Measurements from ENCODE around the gene FERMT1.

FERMT1 gene

GRCh38 chr20:6122873-6123648 lies at the start of gene FERMT1:
Gene FERMT1, minus strand, starts transcription at chr20:6123030. Its CDS starts 3,476 bp downstream, at chr20:6119554.
- peak; percentile 65 to 69 for DNase-seq

DNA sequence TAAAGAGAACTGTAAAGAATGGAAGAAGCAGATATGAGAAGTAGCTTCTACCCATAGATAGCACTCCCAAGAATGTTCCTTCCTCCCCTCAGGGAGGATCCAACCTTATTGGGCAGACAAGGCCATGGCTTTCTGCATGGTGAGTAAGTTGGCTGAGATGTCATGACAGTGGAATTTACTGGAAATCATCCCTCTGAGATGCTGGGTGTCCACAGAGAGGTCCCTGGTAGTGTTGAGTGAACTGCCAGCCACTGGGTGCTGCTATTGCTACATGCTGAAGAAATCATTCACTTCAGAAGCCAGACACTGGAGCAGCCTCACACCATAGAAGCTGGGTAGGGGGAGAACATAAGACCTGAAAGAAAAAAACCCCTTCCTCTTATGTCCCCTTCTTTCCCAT lies 46.4 kb upstream of the FERMT1 start:
- no peak for DNase-seq

- no peak for DNase-seq
These were observed 45.4 kb upstream of the FERMT1 start for GRCh38 chr20:6168204-6168603.

- no peak for DNase-seq
These were observed 42.5 kb upstream of the FERMT1 start for GRCh38 chr20:6165346-6165745.

DNA sequence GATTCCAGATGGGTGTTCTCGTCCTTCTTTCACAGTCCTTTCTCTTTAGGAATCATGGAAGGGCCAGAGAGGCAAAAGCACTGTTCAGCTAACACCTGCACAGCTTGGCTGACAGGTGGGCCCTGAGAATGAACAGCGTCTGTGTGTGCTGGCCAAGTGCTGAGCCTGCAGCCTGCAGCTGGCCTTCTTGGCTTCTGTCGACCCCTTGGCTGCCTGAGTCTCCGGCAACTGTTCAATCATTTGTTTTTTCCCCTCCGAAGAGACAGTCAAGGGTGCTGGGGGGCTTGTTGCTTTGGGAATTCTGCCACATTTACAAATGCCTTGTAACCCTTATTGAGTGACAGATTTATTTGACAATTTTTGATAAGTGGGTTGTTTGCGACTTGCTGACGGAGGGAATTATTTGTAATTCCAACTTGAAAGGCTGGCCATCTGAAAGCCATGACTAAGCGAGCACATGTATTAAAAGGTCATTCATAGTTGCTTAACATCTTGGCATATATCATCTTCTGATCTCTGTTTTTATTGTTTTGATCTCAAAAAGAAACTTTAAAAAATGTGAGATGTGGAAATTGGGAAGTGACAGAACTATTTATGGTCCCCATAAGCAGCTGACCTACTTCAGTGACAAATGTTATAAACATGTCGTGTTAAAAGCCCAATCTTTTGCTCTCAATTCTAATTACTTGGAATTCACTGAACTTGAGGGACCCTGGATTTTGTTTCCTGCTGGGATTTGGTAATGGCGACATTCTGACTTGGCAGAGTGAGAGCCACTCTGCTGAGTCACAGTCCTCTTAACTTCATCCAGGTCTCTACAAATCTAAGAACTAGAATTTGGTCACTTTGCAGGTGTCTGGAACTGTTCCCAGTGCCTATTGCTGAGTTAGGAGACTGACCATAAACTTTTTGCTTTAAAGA lies 41.9 kb upstream of the FERMT1 start:
- DNase-seq, result no peak

DNA sequence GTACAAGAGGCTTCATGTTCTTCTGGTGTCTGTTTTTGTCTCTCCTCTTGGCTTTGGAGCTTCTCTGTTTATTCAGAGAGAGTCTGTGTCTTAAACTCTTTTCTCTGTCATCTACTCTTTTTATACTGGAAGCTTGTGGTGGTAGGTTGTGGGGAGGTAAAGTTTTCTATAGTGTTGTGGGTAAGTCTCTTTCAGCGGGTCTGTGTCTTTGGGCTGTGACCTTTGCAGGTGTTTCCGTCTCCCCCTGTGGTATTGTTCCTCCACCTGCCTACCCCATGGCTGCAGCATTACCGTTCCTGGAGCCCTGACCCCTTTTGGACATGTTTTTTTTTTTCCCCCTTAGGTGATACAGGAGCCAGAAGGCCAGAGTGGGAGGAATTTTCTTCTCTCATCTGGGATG lies 37.9 kb upstream of the FERMT1 start:
- DNase-seq, result no peak

DNA sequence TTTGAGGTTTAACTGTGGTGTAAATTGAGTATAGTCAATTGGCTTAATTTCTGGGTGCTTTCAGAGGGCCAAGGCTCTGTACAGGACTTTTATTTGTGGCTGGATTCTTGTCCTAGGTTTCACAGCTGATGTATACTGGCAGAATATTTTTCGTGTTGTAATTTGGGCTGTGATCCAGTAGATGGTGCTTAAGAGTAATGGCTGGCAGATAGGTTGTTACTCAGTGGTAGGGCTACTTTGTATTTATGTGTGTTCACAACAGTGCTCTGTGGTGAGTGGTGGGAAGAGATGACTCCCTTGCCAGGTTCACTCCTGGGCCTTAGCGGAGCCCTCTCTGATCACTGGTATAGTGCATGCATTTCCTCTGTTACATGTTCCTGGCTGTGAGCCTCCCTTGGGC lies 34.5 kb upstream of the FERMT1 start:
- no peak for DNase-seq

- no peak for DNase-seq
These were observed 29.9 kb upstream of the FERMT1 start for GRCh38 chr20:6152777-6153176.

DNA sequence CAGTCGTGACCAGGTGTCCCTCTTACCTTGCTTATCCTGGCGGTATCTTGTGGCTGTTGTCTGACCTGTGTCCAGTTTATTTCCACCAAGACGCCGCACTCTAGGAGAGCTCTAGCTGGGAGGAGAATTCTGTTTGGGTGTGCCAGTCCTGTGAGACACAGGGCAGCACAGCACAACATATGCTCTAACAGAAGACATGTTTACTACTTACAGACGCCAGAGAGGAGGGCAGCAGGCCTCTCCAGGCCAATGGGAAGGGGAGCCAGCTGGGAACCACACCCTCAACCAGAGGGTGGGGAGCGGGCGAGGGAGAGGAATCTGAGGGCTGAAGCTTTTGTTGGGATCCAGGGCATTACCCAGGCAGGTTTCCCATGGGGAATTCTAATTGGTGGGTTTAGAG lies 25.2 kb upstream of the FERMT1 start:
- no peak for DNase-seq

DNA sequence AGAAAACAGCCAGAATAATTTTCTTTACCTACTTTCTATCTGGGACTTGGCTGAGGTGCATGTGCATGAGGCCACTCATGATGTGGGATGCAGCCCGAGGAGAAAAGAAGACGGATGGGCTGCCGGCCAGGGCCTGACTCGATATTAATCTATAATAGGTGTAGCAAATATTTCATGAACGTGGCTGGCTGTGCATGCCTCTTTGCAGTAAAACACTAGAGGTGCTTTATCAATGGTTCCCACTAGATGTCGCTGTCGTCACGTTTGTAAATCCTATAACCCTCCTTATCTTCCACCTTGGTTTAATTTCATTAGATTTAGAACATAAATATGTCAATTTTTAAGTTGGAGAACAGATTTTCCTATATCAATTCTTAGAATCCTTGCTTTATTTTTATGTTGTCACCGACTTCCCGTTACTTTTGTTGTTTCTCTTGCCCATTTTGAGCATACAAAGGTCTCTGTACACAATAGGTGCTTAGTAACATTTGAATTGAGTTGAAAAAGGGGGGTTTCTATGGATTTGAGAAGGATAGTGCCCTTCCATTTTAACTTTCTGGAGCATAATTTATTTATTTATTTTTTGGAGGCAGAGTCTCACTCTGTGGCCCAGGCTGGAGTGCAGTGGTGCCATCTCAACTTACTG lies 19.6 kb upstream of the FERMT1 start:
- DNase-seq, result peak; percentile 31 to 39

DNA sequence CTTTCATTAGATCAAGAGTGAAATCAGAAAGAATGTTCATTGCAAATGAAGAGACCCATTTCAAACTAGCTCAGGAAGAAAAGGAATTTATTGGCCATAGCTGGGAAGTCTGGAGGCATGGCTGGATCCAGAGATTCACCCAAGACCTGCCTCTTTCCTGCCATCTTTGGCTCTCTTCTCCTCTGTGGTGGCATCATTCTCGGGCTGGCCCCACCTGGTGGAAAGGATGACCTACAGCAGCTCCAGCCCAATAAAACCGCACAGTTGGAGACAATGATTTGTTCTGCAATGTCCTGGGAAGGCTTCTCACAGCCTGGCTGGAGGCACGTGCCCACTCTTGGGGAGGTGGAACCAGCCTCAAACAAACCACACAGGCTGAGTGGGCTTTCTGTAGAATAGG lies 18.1 kb upstream of the FERMT1 start:
- DNase-seq, result peak in 1 of 2 experiments; percentile 30

DNA sequence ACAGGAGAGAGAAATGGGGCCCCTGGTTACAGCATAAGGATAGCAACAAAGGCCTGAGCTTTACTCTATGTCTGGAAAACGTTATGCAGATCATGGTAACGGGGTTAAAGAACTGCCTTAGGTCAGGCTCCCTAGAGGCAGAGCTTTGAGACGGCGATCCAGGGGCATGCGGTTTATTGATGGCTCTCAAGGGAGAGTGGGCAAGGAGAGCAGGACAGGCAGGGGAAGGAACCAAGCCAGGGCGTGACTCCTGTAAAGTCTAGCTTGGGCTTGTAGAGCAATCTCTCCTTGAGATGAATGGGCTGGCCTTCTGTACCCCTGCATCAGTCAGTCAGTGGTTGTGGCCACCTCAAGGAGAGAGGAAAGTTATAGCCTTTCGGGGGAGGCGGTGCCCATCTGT lies 12.5 kb upstream of the FERMT1 start:
- DNase-seq, result no peak

DNA sequence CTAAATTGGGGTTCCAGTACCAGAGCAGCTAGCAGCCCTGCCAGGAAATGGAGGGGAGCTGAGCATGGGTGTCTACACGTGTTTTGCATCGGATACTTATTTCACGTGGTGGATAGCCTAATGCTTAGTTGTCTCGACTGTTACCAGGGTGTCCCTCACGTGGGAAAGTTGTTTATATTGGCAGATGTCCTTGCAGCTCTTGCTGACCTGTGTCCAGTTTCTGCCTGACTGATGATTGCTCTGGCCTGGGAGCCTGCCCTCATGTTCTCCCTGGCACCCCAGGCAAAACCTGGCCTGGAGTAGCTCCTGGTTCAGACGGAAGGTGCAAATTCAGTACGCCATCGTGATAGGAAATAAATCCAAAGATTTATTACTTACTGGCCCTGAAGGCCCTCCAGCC lies 11.8 kb upstream of the FERMT1 start:
- no peak for DNase-seq

DNA sequence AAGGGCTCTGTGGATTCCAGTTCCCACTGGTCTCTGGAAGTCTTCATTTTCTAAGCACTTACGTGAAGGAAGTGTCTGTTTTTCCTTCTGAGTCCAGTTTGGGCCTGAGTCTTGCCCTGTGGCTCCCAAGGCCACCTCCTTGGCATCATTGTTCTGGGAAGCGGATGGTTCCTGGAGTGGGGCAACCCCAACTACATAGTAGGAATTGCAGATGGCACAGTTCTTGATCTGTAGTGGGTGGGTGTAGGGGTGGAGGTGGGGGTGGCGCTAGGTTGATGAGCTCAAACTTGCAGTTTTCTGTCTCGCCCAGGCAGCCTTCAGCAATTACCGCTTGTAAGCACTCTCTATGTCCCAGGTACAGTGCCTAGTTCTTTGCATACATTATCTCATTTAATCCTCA lies 7.2 kb upstream of the FERMT1 start:
- no peak for DNase-seq

GRCh38 chr20:6127825-6128224 lies 5.0 kb upstream of the FERMT1 start:
- no peak for DNase-seq

DNA sequence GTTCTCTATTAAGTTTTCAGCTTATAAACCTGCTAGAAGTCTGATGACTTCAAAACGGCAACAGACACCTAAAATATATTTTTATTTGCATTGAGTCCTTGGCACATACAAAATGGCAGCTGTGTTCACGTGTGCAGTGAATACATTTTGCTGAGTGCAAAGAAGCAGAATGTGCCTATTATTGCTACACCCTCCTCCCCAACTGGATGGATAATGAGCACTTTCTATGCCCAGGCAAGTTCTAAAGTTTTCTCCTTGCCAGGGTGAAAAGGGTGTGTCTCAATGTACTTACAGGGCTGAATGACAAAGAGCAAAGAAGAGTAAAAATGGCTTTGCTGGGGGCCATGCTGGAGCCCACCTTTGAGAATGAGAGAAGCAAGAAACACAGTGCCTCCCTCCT lies 4.0 kb upstream of the FERMT1 start:
- no peak for DNase-seq

DNA sequence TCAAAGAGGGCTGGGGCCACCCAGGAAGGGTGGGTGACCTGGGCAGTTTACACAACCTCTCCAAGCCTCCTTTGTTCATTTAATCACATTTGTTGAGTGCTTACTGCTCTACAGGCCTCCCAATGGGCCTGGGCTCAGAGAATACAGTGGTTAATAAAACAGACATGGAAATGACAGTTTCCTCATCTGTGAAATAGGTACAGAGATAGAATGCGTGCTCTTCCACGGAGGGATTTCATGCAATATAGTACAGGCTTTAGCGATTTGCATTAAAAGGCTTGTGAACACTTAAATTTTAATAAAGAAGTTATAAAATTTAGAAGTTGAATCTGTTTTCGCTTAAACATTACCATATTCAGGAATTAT lies 802 bp upstream of the FERMT1 start:
- no peak for DNase-seq

- no peak for DNase-seq
These were observed 538 bp downstream of the FERMT1 start for GRCh38 chr20:6122111-6122872.

- DNase-seq, result no peak
These were observed 1.3 kb downstream of the FERMT1 start for GRCh38 chr20:6121504-6121903.

DNA sequence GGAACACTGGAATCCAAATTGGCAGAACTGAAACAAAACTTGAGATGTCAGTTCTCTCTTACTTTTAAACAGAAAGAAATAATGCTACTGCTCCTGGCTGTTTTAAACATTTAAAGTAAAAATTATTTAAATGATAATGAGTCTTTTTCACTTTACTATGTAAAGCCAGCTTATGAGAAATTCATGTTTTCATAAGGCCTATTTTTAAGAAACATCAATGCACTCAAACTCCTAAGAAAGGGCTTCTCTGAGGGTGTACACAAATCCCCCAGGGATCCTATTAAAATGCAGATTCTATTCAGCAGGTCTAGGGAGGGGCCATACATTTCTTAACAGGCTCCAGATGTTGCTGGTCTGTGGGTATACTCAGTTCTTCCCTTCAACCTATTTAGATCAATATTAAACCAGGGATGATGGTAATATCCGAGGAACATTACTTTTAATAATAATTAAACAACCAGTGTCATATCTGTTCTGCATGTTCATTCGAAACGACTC lies 2.3 kb downstream of the FERMT1 start:
- DNase-seq, result no peak

DNA sequence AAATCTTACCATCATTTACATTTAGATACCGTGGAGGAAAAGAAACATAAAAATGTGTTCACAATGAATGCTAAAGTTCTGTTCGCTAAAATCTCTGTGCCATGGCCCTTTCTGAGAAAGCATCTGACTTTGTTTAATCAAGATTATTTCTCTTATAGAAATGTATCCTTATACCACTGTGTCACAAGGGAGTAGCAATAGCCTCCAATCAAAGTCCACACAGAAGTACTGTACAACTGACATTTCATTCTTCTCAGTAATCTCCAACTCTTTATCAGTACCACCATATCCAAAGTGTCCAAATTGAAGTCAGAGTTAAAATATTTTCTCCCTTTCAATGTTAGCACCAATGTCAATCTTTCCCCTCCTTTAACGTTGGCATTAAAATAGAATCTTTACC lies 6.1 kb downstream of the FERMT1 start:
- DNase-seq, result no peak

DNA sequence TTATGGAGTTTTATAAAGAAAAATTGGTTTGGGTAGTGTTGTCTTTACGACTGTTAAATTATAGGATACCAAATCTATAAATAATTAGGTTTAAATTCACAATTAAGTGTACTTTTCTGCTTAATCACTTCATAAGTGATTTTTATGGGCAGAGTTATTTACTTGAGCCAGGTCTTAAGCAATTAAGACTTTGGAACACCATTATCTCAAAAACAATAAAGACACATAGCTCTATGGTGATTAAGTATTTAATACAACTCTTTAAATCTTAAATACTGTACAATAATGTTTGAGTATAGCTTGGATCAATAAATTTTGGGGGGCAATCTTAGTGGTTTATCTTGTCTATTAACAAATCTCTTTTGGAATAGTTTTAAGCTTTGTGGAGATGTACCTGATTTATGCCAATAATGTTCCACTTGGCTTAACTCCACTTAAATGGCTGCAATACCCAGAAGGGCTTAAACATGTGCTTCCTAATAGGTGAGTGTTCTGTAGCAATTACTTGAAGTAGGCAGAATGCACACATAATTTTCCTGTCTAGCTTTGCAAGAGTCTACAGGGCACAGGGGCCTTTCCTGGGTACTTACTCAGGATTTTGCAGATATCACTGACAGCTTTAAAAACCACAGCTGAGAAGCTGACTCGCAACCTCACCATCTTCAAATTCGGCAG lies 7.5 kb downstream of the FERMT1 start:
- no peak for DNase-seq
